ENCODE data around the gene ATP6V1G1. TPM values are rescaled to one million over a fixed set of nuclear protein-coding genes. Genes with fewer than 3 reads are reported as not detected.
A peak's percentile ranks its signal among the peaks of the same experiment; 100 is the strongest.

The ATP6V1G1 gene
- total and polyA plus RNA-seq, 2 of the 13 experiments (the other 11 are each of a cell fraction or from before 2014, with no cell fraction given), result 108 to 158 TPM

GRCh38 chr9:114587345-114588202 lies at the start of gene ATP6V1G1 (continued):
- TF ChIP-seq PRDM4 (CRISPR knock-in tag; IDR thresholded peaks at IDR 0.05; ENCODE audit: borderline replicate concordance) (peak; percentile 76; the same call in 1 of the 2 replicates), DPF2 (CRISPR knock-in tag; IDR thresholded peaks at IDR 0.05; ENCODE audit: borderline replicate concordance, low read depth) (no peak), HNRNPUL1 (IDR thresholded peaks at IDR 0.05; ENCODE audit: low read depth, low read length) (no peak), ZNF703 (CRISPR knock-in tag; IDR thresholded peaks at IDR 0.05; ENCODE audit: borderline replicate concordance) (no peak; the same call in 1 of the 2 replicates), TOPORS (CRISPR knock-in tag; IDR thresholded peaks at IDR 0.05) (peak; percentile 92), ELF3 (CRISPR knock-in tag; IDR thresholded peaks at IDR 0.05) (no peak; the same call in 1 of the 2 replicates), TBX2 (CRISPR knock-in tag; IDR thresholded peaks at IDR 0.05; ENCODE audit: borderline replicate concordance) (peak; percentile 88), ZNF235 (CRISPR knock-in tag; IDR thresholded peaks at IDR 0.05; ENCODE audit: borderline replicate concordance) (peak; percentile 71; the same call in 1 of the 2 replicates), ZNF710 (CRISPR knock-in tag; IDR thresholded peaks at IDR 0.05; ENCODE audit: borderline replicate concordance) (no peak), NCOA2 (CRISPR knock-in tag; IDR thresholded peaks at IDR 0.05) (peak; percentile 48), FOXK2 (IDR thresholded peaks at IDR 0.05) (no peak), TRAFD1 (CRISPR knock-in tag; IDR thresholded peaks at IDR 0.05; ENCODE audit: borderline replicate concordance) (no peak), HNF4G (IDR thresholded peaks at IDR 0.05; ENCODE audit: borderline replicate concordance, low read depth, low read length) (no peak; the same call in 1 of the 2 replicates), HNF4G (CRISPR knock-in tag; IDR thresholded peaks at IDR 0.05; ENCODE audit: borderline replicate concordance, low read depth) (0 out of 2 replicates have a peak, but pooled peaks have one; percentile 28), HINFP (CRISPR knock-in tag; IDR thresholded peaks at IDR 0.05; ENCODE audit: low read depth) (no peak; the same call in 1 of the 2 replicates), ZSCAN21 (CRISPR knock-in tag; IDR thresholded peaks at IDR 0.05; ENCODE audit: borderline replicate concordance) (peak; percentile 89), HOXA5 (CRISPR knock-in tag; IDR thresholded peaks at IDR 0.05) (0 out of 2 replicates have a peak, but pooled peaks have one; percentile 16)
